Astrocyte (in vitro differentiated cells and primary cell): Measurements from ENCODE around the gene MPZL1. TPM values are rescaled to one million over a fixed set of nuclear protein-coding genes. Genes with fewer than 3 reads are reported as not detected.

ENCODE experiments used
- DNase-seq: peaks from one replicate; pipeline ENCODE4 v3.0.0-alpha.2; 2010; ENCODE audit warnings: low read depth
- FAIRE-seq: peaks from 2 replicates; lab custom pipeline; 2011; peaks lifted over from hg19 to GRCh38; lab: Jason Lieb, UNC
- H2AFZ ChIP-seq: 2 replicates; pipeline ENCODE4 v1.6.0; 2012; ENCODE audit warnings: low read depth, low read length, inconsistent platforms
- H3K27ac ChIP-seq: 2 replicates; pipeline ENCODE4 v1.5.1; 2011; ENCODE audit warnings: low read depth, low read length, inconsistent platforms
- H3K27me3 ChIP-seq: 2 replicates; pipeline ENCODE4 v1.6.0; 2011; ENCODE audit warnings: low read length, inconsistent platforms; ENCODE audit not compliant: insufficient read depth
- H3K36me3 ChIP-seq: 2 replicates; pipeline ENCODE4 v1.5.1; 2011; ENCODE audit warnings: low read length, inconsistent platforms; ENCODE audit not compliant: insufficient read depth
- H3K4me1 ChIP-seq: 2 replicates; pipeline ENCODE4 v1.5.1; 2011; ENCODE audit warnings: low read length, inconsistent platforms; ENCODE audit not compliant: insufficient read depth
- H3K4me2 ChIP-seq: 2 replicates; pipeline ENCODE4 v1.6.0; 2012; ENCODE audit warnings: low read length, inconsistent platforms
- H3K4me3 ChIP-seq: 2 replicates; pipeline ENCODE4 v1.5.1; 2011; ENCODE audit warnings: low read depth, mild to moderate bottlenecking, low read length, inconsistent platforms; ENCODE audit not compliant: insufficient read depth
- H3K79me2 ChIP-seq: 2 replicates; pipeline ENCODE4 v1.6.0; 2012; ENCODE audit warnings: mild to moderate bottlenecking, low read length, inconsistent platforms; ENCODE audit not compliant: insufficient read depth
- H3K9ac ChIP-seq: 2 replicates; pipeline ENCODE4 v1.6.0; 2012; ENCODE audit warnings: mild to moderate bottlenecking, low read length, inconsistent platforms
- H3K9me3 ChIP-seq: 2 replicates; pipeline ENCODE4 v1.5.1; 2012; ENCODE audit warnings: low read depth, mild to moderate bottlenecking, low read length, inconsistent platforms; ENCODE audit not compliant: insufficient read depth
- H4K20me1 ChIP-seq: 2 replicates; pipeline ENCODE4 v1.6.0; 2012; ENCODE audit warnings: low read length, inconsistent platforms; ENCODE audit not compliant: insufficient read depth
- H3K27ac Mint-ChIP-seq: one replicate; pipeline ENCODE4 v1.8.0; 2021; ENCODE audit warnings: mild to moderate bottlenecking, mixed read lengths; ENCODE audit not compliant: unreplicated experiment
- H3K27me3 Mint-ChIP-seq: one replicate; pipeline ENCODE4 v1.8.0; 2021; ENCODE audit warnings: low read depth, mixed read lengths; ENCODE audit not compliant: unreplicated experiment
- H3K36me3 Mint-ChIP-seq: one replicate; pipeline ENCODE4 v1.8.0; 2021; ENCODE audit warnings: low read depth, mixed read lengths; ENCODE audit not compliant: unreplicated experiment
- H3K4me1 Mint-ChIP-seq: one replicate; pipeline ENCODE4 v1.8.0; 2021; ENCODE audit warnings: low read depth, mixed read lengths; ENCODE audit not compliant: unreplicated experiment
- H3K4me3 Mint-ChIP-seq: one replicate; pipeline ENCODE4 v1.8.0; 2021; ENCODE audit warnings: mild to moderate bottlenecking, moderate library complexity, mixed read lengths; ENCODE audit not compliant: unreplicated experiment
- H3K9me3 Mint-ChIP-seq: one replicate; pipeline ENCODE4 v1.8.0; 2021; ENCODE audit warnings: mild to moderate bottlenecking, mixed read lengths; ENCODE audit not compliant: unreplicated experiment
- CTCF ChIP-seq: IDR thresholded peaks from 2 replicates; pipeline ENCODE4 v1.5.1; 2011; ENCODE audit warnings: low read depth, mild to moderate bottlenecking, inconsistent platforms, low read length, moderate library complexity; ENCODE audit not compliant: insufficient read depth
- EZH2 ChIP-seq: IDR thresholded peaks from 2 replicates; pipeline ENCODE4 v1.6.1; 2012; ENCODE audit warnings: mild to moderate bottlenecking, low read length, inconsistent platforms; ENCODE audit not compliant: insufficient read depth
- total RNA-seq: library from RNA; stranded (reverse); gene quantifications from 2 replicates; pipeline ENCODE4 v1.2.1, GENCODE V29; 2021

MPZL1 gene
- total RNA-seq, 1 donor from 2014 or later: 240 TPM

- Mint-ChIP-seq H3K27me3 (no peaks in the 10 kb centered on the region), H3K36me3 (peaks cover 5% of the 10 kb centered on the region), H3K4me1 (peaks cover 67% of the 10 kb centered on the region), H3K4me3 (no peak overlapping the region), H3K27ac (no peak overlapping the region), H3K9me3 (no peaks in the 10 kb centered on the region)
- no peak overlapping the region for H3K27ac ChIP-seq
- no peak overlapping the region for H3K4me2 ChIP-seq
- peaks cover 13% of the 10 kb centered on the region for H3K4me1 ChIP-seq
- H3K36me3 ChIP-seq: no peaks in the 10 kb centered on the region
- no peak overlapping the region for H2AFZ ChIP-seq
- no peaks in the 10 kb centered on the region for H3K27me3 ChIP-seq
- peaks cover 81% of the 10 kb centered on the region for H3K79me2 ChIP-seq
- no peak overlapping the region for H3K9ac ChIP-seq
- DNase-seq (no peak), FAIRE-seq (peak; percentile 9)
- H4K20me1 ChIP-seq: peaks cover 60% of the 10 kb centered on the region
- H3K4me3 ChIP-seq: no peak overlapping the region
- no peak for TF ChIP-seq CTCF
- TF ChIP-seq EZH2: no peak
- no peaks in the 10 kb centered on the region for H3K9me3 ChIP-seq
Observed at GRCh38 chr1:167747988-167748387, 26.2 kb downstream of the MPZL1 start.

DNA sequence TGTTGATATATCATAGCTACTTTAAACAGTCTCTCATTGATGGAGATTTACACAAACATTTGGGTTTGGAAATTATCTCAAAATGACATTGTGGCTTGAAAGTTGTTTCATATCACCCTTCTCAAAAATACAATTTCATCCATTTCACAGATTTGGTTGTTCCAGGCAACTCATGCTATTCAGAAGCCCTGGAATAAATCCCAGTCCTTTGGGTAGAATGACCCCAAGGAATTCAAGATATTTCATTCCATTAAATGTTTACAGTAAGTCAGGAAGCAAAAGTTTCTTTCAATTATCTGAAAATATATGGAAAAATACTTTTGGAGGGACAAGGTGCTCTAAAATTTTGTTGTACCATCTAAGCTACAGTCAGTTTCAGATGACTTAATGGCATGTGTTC lies 27.1 kb downstream of the MPZL1 start:
- Histone ChIP-seq H3K4me1 (peaks cover 13% of the 10 kb centered on the region), H3K9me3 (no peaks in the 10 kb centered on the region), H3K79me2 (peaks cover 80% of the 10 kb centered on the region), H4K20me1 (peaks cover 57% of the 10 kb centered on the region), H3K4me2 (peak overlapping the region; percentile 1), H3K27me3 (no peaks in the 10 kb centered on the region), H3K36me3 (no peaks in the 10 kb centered on the region), H3K9ac (no peak overlapping the region), H3K4me3 (no peak overlapping the region), H2AFZ (no peak overlapping the region), H3K27ac (no peak overlapping the region)
- no peaks in the 10 kb centered on the region for H3K27me3 Mint-ChIP-seq
- DNase-seq (peak; percentile 62), FAIRE-seq (no peak)
- H3K4me3 Mint-ChIP-seq: no peak overlapping the region
- TF ChIP-seq EZH2: no peak
- no peak for TF ChIP-seq CTCF
- H3K9me3 Mint-ChIP-seq: no peaks in the 10 kb centered on the region
- H3K27ac Mint-ChIP-seq: peak overlapping the region; percentile 14
- H3K36me3 Mint-ChIP-seq: peaks cover 2% of the 10 kb centered on the region
- peaks cover 67% of the 10 kb centered on the region for H3K4me1 Mint-ChIP-seq

DNA sequence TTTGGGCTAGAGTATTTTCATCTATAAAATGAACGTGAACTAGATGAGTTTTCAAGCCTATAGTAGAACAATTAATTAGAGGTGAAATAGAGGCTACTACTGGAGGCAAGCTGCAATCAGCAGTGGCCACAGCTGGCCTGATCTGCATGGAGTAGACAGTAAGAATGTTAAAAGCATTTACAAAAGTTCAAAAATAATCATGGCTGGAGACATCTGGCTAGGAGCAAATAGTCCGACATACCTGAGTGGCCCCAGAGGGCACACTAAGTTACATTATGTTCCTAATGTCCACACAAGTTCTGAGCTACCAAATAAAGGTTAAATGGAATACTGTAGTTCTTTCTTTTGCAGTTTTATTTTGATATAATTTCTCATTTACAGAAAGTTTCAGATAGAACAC lies 28.0 kb downstream of the MPZL1 start:
- Mint-ChIP-seq H3K4me3 (no peak overlapping the region), H3K9me3 (no peaks in the 10 kb centered on the region), H3K4me1 (peaks cover 61% of the 10 kb centered on the region), H3K27ac (no peak overlapping the region), H3K27me3 (no peaks in the 10 kb centered on the region), H3K36me3 (peaks cover 2% of the 10 kb centered on the region)
- no peaks in the 10 kb centered on the region for H3K36me3 ChIP-seq
- no peak overlapping the region for H3K27ac ChIP-seq
- no peaks in the 10 kb centered on the region for H3K9me3 ChIP-seq
- no peak overlapping the region for H3K4me2 ChIP-seq
- FAIRE-seq (no peak), DNase-seq (no peak)
- peaks cover 56% of the 10 kb centered on the region for H4K20me1 ChIP-seq
- H2AFZ ChIP-seq: no peak overlapping the region
- TF ChIP-seq CTCF (no peak), EZH2 (no peak)
- H3K27me3 ChIP-seq: no peaks in the 10 kb centered on the region
- H3K9ac ChIP-seq: no peak overlapping the region
- H3K79me2 ChIP-seq: peaks cover 80% of the 10 kb centered on the region
- peaks cover 13% of the 10 kb centered on the region for H3K4me1 ChIP-seq
- H3K4me3 ChIP-seq: no peak overlapping the region
